ENCODE results near the gene TGFBI.

Gene TGFBI

DNA sequence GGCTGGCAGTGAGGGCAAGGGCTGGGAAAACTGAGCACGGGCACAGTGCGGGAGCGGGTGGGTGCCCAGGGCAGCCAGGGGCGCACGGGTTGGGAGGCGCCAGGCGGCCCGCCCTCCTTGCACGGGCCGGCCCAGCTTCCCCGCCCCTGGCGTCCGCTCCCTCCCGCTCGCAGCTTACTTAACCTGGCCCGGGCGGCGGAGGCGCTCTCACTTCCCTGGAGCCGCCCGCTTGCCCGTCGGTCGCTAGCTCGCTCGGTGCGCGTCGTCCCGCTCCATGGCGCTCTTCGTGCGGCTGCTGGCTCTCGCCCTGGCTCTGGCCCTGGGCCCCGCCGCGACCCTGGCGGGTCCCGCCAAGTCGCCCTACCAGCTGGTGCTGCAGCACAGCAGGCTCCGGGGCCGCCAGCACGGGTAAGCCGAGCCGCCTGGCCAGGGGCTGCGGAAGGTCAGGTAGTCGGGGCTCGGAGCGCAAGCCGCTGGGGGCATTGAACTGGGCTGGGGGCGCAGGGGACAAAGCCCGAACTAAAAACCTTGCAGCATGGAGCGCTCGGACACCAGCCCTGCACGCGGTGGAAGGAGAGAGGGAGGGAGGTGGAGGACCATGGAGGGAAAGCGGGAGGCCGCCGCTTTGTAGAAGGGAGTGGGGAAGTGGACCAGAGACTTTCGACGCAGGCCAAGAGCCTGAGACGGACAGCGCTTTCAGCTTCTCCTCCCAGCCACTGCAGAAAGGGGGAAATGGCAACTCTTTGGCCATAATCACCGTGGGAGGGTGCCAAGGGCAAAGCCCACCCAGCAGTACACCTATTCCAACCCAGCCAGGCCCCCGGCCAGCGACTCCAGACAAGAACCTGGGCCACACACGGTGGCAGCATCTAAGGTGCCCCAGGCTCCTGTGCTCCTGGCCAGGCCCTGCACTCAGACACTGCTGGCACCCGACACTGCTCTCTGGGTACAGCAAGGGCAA is at the start of gene TGFBI:
Gene TGFBI, plus strand, starts transcription at position 207 of the 961 bp plus-strand sequence. Its CDS starts 68 bp downstream, at position 275.
- no peak for DNase-seq

DNA sequence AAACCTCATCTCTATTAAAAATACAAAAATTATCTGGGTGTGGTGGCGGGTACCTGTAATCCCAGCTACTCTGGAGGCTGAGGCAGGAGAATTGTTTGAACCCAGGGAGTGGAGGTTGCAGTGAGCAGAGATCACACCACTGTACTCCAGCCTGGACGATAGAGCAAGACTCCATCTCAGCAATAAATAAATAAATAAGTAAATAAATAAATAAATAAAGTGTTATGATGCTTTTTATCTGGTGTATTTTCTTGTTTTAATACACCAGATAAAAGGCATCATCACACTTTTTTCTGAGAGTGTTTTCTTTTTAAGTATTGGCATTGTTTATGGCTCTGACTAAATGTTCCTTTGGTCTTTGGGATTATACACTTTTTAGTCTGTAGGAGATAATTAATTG is 49.8 kb upstream of the TGFBI start:
- no peak for DNase-seq

DNA sequence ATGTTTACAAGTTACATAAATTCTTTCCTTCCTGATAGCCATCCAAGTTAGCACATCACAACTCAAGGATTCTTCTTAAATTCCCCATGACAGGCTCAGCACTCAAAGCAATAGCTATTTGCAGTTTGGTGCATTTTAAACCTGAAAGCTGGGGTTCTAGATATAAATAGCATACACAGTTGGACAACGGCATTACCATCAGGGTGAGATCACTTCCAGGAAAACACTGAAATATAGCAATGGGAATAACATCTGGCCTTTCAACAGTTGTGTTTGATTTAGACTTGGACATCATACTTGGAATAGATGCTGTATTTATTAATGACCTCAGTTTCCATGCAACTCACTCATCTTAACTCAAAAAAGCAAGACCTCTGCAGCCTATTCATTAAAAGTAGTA is 49.3 kb upstream of the TGFBI start:
- DNase-seq, result no peak

DNA sequence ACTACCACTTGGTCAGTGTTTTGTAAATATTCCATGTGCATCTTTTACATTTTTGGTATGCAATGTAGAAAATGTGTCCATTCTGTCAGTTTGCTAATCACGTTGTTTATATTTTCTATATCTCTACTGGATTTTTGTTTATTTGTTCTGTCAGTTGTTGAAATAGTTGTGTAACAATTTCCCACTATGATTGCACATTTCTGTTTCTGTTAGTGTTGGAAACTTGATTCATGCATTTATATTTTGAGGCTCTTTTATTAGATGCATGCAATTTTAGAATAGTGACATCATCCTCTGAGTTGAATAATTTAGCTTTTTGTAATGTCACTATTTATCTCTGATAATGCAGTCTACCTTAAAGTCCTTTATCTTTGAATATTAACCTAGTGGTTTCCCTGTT is 48.2 kb upstream of the TGFBI start:
- DNase-seq, result no peak

DNA sequence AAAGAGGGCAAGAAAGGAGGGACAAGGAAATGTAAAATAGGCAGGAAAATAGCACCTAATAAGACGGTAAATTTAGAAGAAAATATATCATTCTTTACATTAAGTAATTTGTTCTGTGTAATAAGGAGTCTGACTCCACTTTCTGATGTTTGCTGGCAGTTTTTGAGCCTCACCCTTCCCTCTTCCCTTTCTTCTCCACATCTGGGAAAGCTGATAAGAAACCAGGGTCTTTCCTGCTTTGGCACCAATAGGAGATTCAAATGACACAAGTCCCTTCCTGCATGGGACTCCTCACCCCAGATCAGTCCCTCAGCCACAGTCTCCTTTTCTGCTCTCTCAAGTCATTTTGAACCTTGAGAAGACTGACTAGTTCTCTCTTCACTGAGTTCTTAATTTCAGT is 42.8 kb upstream of the TGFBI start:
- no peak for DNase-seq

DNA sequence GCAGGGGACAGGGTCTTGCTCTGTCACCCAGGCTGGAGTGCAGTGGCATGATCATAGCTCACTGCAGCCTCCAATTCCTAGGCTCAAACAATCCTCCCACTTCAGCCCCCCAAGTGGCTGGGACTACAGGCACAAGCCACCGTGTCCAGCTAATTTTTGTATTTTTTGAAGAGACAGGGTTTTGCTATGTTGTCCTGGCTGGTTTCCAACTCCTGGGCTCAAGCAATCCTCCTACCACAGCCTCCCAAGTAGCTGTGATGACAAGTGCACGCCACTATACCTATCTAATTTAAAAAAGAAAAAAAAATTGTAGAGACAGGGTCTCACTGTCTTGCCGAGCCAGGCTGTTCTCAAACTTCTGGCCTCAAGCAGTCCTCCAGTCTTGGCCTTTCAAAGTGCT is 42.4 kb upstream of the TGFBI start:
- DNase-seq, result no peak

DNA sequence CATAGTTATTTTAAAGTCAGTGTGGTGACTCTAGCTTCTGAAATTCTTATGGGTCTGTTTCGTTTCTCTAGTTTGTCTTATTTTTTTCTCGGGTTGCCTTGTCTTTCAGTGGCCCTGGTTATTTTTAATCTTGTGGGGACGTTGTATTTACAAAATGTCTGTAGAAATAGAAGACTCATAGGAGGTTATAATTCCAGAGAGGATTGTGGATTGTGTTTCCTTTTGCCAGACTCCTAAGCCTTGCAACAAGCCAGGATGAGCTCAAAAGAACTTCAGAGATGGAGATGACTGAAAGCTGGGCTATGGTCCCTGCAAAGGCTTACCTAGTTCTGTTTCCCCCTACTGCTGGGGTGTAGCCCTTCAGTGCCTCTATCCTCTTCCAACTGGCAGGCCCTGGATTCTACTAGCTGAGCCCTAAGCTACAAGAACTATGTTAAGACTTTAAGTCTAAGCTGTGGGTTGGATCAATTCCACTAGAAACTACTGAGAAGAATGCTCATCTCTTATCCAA is 41.8 kb upstream of the TGFBI start:
- DNase-seq, result no peak

DNA sequence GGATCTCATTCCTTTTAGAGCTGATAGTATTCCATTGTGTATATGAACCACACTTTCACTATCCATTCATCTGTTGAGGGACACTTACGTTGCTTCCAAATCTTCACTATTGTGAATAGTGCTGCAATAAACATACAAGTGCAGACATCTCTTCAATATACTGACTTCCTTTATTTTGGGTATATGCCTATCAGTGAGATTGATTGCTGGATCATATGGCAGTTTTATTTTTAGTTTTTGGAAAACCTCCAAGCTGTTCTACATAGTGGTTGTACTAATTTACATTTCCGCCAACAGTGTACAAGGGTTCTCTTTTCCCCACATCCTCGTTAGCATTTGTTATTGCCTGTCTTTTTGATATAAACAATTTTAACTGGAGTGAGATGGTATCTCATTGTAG is 40.2 kb upstream of the TGFBI start:
- DNase-seq, result no peak

DNA sequence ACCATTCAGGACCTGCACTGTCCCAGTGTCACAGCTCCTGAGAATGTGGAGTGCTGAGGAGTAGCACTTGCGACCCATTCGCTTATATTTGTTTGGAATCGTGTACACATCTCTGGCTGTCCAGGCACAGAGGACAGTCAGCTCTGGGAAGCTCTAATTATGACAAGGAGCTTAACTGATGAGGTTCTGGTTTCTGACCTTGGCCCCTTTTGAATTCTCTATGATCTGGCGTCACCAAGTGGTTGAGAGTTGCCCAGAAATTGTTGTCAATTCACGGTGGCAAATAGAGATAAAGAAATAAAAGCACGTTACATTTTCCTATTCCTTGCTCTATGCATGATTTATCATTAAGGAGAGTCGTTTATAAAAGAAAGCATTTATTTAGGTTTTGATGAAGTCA is 39.1 kb upstream of the TGFBI start:
- no peak for DNase-seq

DNA sequence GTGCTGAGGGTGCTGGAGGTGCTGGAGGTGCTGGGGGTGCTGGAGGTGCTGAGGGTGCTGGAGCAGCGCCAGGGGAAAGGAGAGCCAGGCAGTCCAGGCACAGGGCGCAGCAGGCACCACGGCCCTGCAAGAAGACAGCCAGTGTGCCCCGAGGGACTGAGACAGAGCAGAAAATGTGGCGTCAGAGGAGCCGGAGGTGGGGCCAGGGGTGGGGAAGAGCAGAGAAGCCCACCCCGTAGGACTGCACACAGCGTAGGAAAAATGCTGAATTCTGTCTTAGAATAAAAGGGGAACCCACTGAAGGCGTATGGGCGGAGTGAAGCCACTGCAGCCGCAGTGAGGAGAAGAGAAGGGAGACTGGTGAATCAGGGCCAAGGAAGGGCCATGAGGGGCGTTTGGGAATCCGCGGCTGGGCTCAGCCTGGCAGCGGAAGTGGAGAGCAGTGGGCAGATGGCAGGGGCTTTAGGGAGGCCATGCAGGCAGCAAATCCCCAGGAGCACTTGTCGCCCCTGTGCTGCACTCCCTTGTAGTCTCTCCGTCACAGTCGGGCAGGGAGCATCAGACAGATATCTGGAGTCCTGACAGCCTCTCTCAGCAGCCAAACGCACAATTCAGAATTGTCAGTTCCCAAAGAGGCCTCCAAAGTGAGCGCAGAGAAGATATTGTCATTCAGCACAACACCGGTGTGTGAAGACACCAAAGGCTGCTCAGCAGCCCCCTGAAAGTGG is 38.1 kb upstream of the TGFBI start:
- DNase-seq, result no peak

DNA sequence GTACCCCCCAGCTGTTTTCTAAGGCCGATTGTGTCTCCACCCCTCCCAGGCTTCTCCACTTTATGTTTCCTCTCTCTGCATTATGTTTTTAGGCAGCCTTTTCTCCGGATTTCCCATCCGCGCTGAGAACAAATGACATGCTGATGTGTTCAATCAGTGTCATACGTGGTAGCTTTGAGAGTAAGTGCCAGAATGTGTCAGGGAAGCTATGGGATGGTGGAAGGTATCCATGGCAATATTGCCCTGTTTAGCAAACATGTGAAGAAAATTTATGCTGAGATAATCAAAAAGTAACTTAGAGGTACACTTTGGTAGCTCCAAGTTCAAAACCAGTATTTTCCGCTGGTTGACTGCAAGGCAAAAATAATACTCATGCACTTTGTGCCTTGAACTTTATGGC is 37.4 kb upstream of the TGFBI start:
- DNase-seq, result no peak

DNA sequence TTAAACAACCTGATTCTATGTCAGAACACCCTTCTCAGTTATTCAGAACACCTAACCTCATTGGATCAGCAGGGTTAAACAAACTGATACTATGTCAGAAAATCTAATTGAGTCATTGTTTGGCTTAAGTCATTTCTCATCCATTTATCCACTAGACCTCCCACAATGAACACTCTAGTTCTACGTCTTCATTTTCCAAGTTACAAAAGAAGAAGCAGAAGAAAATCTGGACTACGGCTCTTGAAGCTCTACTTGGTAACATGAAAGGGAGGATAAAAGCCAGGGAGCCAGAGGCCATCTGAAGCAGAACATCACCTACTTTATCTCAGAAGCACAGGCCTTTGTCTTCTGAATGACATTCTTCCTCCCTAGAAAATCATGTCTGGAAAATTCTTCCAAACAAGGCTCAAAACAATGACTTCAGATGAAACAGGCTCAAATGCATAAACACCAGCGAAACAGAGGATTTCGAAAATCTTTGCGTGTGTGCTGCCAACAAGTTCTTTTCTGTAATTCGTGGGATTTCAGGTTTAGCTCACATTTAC is 35.4 kb upstream of the TGFBI start:
- DNase-seq, result no peak

DNA sequence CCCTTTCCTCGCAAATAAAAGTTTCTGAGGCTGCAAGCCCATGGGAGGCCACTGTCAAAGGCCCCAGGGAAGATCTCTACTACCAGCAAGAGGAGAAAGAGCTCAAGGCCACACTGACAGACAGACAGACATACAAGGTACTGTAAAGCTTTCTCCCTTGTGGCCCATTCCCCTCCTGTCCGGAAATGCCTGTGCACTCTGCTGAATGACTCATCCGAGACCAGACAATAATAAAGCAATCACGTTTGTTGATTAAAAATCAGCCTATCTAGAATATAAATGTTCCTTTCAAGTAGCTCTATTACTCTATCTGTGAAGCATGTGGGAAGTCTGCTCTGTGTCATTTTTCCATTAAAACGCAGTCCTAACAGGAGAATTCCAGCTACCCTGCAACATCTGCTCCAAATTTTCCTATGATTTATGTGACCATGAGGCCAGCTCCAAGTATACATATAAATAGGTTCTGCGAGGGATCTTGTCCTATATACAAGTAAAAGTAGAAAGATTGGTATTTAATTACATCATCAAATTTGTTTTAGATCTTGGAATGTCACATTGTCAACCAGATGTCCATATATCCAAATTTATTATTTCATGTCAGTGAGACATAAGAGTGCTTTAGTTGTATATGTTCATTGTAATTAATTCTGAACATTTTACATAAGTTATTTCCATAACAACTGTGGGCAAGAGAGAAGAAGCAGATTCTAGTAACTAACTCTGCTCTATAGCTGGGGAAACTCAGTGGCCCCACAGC is 34.7 kb upstream of the TGFBI start:
- DNase-seq, result no peak

DNA sequence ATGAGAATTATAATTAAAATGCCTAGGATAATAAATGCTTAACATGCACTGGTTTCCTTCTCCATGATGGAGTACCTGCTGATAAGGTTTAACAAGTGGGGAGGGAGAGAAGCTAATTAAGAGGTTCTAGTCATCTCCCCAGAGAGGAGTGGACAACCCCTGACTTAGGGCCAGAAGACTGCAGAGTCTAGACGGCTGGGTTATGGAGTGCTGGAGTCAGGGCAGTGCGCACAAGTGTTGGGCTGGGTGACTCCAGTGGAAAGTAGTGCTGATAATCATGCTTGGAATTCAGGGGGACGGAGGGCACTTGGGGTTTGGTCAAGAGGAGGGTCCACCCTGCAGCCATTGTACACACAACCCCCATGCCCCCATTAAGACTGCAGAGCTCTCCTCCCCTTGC is 32.8 kb upstream of the TGFBI start:
- no peak for DNase-seq

DNA sequence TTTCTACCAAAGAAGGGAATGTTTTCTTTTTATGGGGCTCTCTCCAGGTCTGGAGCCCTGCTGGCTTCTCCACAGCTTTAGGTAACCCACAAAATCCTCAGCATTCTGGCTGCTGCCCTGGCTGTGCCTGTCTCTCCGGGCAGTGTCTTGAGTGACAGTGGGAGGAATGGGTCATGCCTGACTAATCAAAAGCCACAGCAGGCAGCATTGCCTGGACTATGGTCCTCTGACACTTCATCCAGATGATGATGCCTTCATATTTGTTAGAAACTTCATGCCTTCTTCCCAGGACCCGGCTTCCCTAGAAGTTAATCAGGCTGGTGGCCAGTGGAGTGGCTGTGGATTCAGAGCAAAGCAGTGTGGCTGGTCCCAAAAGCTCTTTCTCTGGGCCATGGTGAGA is 32.2 kb upstream of the TGFBI start:
- no peak for DNase-seq

DNA sequence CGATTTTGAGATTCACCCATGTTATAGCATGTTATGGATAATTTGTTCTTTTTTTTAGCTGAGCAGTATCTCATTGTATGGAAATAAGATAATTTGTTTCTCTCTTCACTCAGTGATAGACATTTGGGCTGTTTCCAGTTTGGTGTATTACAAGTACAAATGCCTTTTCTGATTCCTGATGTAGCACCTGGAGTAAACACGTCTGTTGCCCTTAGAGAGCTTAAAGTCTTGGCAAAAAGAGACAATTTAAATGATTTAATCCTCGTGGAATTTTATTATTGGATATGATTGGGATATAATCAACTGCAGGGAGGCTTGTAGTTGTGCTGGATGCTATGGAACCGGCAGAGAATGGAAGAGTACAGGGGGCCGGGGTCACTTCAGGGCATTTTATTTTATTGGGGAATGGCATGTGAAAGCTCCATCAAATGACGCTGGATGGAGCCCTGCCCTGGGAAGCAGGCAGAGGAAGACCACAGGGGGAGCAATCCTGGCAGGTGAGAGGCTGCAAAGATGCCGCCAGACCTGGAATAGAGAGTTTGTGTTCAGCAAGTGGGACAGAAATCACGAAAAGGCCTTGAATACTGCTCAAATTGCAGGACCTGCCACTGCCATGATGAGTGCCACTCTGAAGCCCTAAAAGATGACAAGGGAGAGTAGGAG is 31.0 kb upstream of the TGFBI start:
- DNase-seq, result no peak

DNA sequence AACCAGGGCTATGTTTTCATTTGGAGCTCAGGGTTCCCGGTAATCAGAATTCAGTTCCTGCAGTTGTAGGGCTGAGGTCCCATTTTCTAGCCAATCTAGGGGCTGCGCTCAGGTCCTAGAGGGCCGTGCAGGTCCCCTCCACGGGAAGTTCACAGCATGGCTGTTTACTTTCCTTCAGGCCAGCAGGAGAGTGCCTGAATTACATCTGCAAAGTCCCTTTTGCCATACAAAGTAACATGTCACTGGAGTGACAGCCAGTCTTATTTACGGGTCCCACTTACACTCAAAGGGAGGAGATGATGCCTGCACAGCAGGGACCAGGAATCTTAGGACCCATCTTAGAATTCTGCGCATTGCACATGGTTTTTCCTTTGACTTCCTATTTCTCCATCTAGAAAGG is 29.9 kb upstream of the TGFBI start:
- DNase-seq, result no peak

DNA sequence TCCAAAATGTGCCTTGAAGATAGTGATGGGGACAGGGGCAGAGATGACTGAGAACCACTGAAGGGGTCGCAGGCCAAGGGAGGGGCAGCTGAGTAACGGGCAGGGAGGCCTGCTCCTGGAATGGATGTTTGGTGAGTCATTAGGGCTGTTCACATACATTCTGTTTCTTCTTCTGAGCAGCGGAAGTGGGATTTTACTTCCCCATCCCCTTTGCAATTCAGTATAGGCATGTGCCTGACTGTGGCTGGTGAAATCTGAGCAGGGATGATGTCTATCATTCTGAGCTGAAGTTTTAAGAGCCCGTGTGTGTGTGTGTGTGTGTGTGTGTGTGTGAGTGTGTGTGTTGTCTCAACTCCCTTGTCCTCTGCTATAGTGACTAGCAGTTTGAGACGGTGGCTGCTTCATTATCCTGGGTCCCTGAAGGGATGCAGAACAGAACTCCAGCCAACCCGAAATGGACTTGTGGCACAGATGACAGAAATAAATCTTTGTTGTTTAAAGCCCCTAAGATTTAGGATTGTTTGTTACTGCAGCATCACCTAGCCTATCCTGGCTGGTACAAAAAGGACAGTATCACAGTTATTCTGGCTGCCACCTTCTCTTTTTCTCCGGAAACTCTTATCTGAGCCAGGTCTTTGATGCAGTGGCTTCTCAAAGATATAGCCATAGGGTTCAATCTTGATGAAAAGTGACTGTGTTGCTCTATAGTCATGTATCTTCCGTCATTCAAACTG is 29.2 kb upstream of the TGFBI start:
- DNase-seq, result no peak

DNA sequence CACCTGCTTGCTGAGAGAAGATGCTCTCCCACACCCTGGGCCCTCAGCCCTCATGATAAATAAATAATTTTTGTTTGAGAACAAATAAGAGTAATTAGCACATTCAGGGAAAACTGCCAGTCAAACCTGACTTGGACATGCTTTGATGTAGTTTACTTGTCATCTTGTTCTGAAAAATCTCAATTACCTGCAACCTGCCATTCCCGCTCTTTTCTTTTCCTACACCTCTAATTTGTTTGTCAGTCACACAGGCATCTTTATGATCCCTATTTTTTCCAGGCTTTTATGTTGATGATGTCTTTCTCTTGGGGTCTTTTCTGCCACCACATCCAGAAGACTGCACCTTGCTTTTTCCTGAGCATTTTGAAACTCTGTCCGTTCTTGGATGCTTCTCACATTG is 28.6 kb upstream of the TGFBI start:
- no peak for DNase-seq

DNA sequence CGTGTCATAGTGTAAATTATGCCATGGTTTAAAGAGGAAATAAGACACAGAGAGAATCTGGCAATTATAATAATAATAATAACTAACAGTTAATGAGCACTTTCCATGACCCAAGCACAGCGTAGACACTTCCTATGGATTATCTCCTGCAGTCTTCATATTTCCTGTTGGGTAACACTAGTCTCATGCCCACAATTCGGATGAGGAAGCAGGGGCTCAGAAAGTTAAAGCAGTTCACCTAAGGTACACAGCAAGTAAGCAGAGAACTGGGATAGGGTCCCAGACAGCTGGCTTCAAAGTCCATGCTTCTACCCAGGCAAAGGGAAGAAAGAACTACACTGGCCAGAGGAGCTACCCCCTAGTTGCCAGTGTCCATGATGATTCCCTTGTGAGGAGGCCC is 27.9 kb upstream of the TGFBI start:
- DNase-seq, result no peak

DNA sequence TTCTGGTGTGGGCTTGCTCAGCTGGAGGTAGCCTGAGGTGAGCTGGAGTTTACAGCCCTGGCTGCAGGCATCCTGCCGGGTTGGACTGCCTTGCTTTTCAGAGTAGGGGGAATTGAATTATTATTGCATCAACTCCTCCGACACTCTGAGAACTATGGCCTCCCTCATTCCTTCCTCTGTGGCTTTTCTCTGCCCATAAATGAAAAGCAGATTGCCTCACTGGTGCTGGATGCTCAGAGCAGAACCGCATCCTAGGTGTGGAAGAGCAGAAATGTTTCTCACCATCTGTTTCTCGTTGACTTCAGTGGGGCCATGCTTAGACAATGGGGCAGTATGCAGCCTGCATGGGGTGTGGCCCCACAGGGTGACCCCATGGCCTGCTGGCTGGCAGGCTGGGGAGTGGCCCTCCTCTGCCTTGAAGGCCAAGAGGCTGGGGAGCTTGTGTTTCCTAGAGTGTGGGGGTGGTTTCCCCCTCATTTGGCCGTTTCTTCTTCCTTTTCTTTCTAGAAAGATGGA is 27.3 kb upstream of the TGFBI start:
- no peak for DNase-seq

DNA sequence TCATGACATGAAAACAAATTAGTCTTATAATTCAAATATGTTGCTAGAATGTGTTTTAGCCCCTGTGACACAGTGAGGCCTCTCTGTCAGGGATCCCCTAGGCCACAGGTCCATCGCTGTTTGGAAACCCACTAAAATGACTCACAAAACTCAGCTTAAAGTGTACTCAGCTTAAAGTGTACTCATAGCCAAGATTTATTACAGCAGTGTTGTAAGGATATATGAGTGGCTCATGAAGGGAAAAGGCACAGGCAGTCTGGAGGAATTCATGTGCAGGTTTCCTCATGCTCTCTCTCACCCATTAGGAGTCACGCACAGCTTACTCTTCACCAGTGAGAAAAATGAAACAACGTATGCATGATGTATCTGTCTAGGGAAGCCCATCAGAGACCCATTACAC is 24.4 kb upstream of the TGFBI start:
- DNase-seq, result no peak
